Heart left ventricle (tissue), 16 donors: ENCODE measurements around the gene ORC5. TPM values are rescaled to one million over a fixed set of nuclear protein-coding genes. Genes with fewer than 3 reads are reported as not detected.
"Not testable (repeated sequence)": the region's sequence is repeated elsewhere in the genome, so short reads cannot be mapped to it uniquely, and the experiment has no call there.

Experiments used
- ATAC-seq, 4 donors: fragments of 200-7000 bp; cut with Tn5 transposase; one replicate each; pipeline ENCODE4 v1.9.1; 2020 to 2022; ENCODE audit warnings: moderate library complexity in 4 of 4, mild to moderate bottlenecking in 3 of 4, moderate number of reproducible peaks in 1 of 4
- DNase-seq, 5 donors: peaks; one replicate each; pipeline ENCODE4 v3.0.0-alpha.2; 2020
- H3K27ac ChIP-seq, 12 donors: fragments of 200-600 bp; sonication (generic) in 4 of 12; one replicate each; pipeline versions ENCODE4 v1.5.0 to v1.8.0; 2016 to 2022; ENCODE audit warnings: mild to moderate bottlenecking in 2 of 12
- H3K27me3 ChIP-seq, 9 donors: fragments of 200-600 bp; sonication (generic) in 2 of 9; one replicate each; pipeline versions ENCODE4 v1.5.1 to v1.8.0; 2016 to 2022; ENCODE audit warnings: mild to moderate bottlenecking in 3 of 9
- H3K36me3 ChIP-seq, 9 donors: fragments of 200-600 bp; sonication (generic) in 2 of 9; one replicate each; pipeline versions ENCODE4 v1.5.0 to v1.8.0; 2018 to 2022; ENCODE audit warnings: mild to moderate bottlenecking in 2 of 9
- H3K4me1 ChIP-seq, 12 donors: fragments of 200-600 bp; sonication (generic) in 4 of 12; one replicate each; pipeline versions ENCODE4 v1.5.0 to v1.8.0; 2016 to 2022; ENCODE audit warnings: mild to moderate bottlenecking in 3 of 12
- H3K4me3 ChIP-seq, 12 donors: fragments of 200-600 bp; sonication (generic) in 4 of 12; one replicate each; pipeline versions ENCODE4 v1.5.0 to v1.8.0; 2017 to 2022; ENCODE audit warnings: mild to moderate bottlenecking in 9 of 12, moderate library complexity in 4 of 12
- H3K9me3 ChIP-seq, 12 donors: fragments of 200-600 bp; sonication (generic) in 4 of 12; one replicate each; pipeline versions ENCODE4 v1.5.0 to v1.8.0; 2016 to 2022; ENCODE audit warnings: mild to moderate bottlenecking in 1 of 12
- POLR2A ChIP-seq, 2 donors: fragments of 450-650 bp; IDR thresholded peaks; one replicate each; pipeline ENCODE4 v1.6.1; 2017; ENCODE audit warnings: antibody characterized with exemption in 2 of 2, mild to moderate bottlenecking in 2 of 2, moderate library complexity in 2 of 2
- WGBS, 4 donors: extraction: QIAGEN DNeasy Blood & Tissue Kit in 2 of 4; methylation state at CpG; one replicate each; pipeline versions ENCODE4 v1.1.5 to v1.1.7; 2013 to 2018; 5-methylcytosine and 5-hydroxymethylcytosine counted together
- intact Hi-C, 10 donors: fragments of 100-400 bp; cut with DNase I; formaldehyde crosslinking; loops; one replicate each; pipeline versions ENCODE4 v1.11.1 to v1.14.2; 2022
- polyA plus RNA-seq, 2 donors: library from polyadenylated mRNA; stranded (reverse); fragments of 200-250 nt; gene quantifications; one replicate each; pipeline ENCODE4 v1.2.3, GENCODE V29; 2013
- total RNA-seq, 9 donors: library from RNA; depleted of rRNA in 2 of 9; stranded (reverse); fragments of >200 nt in 2 of 9; fragmentation: NEBNext Ultra II Directional in 3 of 9; extraction: Animal tissue kit (Norgen Biotek cat#: 25700) in 3 of 9; gene quantifications; one replicate each; pipeline versions ENCODE4 v1.1.0 to v1.2.4, GENCODE V29; 2016 to 2023
- TF ChIP-seq, protein P1 (sequence below), 12 donors: fragments of 200-600 bp; sonication (generic) in 4 of 12; IDR thresholded peaks; one replicate each; pipeline versions ENCODE4 v1.5.0 to v1.8.0; 2018 to 2022; ENCODE audit warnings: antibody characterized with exemption in 12 of 12, mild to moderate bottlenecking in 5 of 12
- donor health status: ischemic (EF 13 %, LVEDD 7.1; RV severe dilation, severe dysfunction).
- donor health status: healthy with polysubstance abuse.
- donor health status: DM: no; HTN: yes; CAD: no.
- donor health status: DM: no; HTN: no; CAD: no.
- donor health status: ischemic (EF 25% LVEDD 6.9; RV normal size, moderate dysfunction).
- donor health status: ischemic (EF 25% LVEDD 5.7; RV mildly dilated, moderate dysfunction).
- donor health status: healthy.
- donor health status: DM: yes; HTN: yes; CAD: no.
- donor health status: ischemic (EF 35%, LVEDD 5.7; RV mildly dilated, moderate dysfunction).
- donor health status: nonischemic (EF 11% LVEDD 7.7; RV severe dilation, severe dysfunction).
- donor health status: DM: yes; HTN: yes; CAD: no.
- donor health status: PGD.
- donor health status: ischemic (EF 29% LVEDD 5.4; RV normal size, mild dysfunction).
- donor health status: nonischemic (EF 23%, LVEDD 6.1; RV moderate dilation, normal function).

The ORC5 gene
- total and polyA plus RNA-seq, 11 donors = 2.4 to 11.2 (median 7.0) TPM

DNA sequence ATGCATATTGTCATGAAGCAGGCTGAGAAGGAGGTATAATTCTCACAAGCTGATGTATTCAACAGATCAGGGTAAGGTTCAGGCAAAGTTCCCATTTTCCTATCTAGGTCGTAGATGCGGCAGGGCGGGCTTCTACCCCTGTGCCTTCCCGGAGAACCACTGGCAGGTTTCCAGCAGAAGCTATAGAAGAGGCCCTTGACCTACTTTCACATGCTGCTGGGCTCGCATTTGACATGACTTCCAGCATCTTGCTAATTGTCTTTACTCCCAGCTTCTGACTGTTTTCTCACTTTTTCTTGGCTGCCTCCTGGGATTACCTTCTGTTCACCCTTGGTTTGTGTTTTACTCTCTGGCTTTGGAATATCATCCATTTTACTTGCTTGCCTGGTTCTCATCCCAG lies 32.6 kb upstream of the ORC5 start:
- no peak for DNase-seq
- ATAC-seq = no peak
- Histone ChIP-seq H3K4me1 (no peaks in the 10 kb centered on the region), H3K4me3 (no peak overlapping the region), H3K9me3 (no peaks in the 10 kb centered on the region), H3K27ac (no peak overlapping the region), H3K27me3 (peaks cover 0 to 8% (median 0%) of the 10 kb centered on the region in 9 donors), H3K36me3 (no peaks in the 10 kb centered on the region)
- intact Hi-C loops = no loop called here
- TF ChIP-seq, protein P1, sequence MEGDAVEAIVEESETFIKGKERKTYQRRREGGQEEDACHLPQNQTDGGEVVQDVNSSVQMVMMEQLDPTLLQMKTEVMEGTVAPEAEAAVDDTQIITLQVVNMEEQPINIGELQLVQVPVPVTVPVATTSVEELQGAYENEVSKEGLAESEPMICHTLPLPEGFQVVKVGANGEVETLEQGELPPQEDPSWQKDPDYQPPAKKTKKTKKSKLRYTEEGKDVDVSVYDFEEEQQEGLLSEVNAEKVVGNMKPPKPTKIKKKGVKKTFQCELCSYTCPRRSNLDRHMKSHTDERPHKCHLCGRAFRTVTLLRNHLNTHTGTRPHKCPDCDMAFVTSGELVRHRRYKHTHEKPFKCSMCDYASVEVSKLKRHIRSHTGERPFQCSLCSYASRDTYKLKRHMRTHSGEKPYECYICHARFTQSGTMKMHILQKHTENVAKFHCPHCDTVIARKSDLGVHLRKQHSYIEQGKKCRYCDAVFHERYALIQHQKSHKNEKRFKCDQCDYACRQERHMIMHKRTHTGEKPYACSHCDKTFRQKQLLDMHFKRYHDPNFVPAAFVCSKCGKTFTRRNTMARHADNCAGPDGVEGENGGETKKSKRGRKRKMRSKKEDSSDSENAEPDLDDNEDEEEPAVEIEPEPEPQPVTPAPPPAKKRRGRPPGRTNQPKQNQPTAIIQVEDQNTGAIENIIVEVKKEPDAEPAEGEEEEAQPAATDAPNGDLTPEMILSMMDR (IDR thresholded peaks at IDR 0.05) = no peak
- TF ChIP-seq POLR2A (IDR thresholded peaks at IDR 0.05) = no peak
- WGBS, 4 donors = 35 to 41% (median 39%) methylated on average over 5 of the region's 5 CpGs

GRCh38 chr7:104234990-104235389 lies 27.2 kb upstream of the ORC5 start:
- ATAC-seq, H3K9me3 ChIP-seq, H3K36me3 ChIP-seq, H3K4me1 ChIP-seq, H3K27ac ChIP-seq, H3K4me3 ChIP-seq, DNase-seq: not testable (repeated sequence)
- 35 to 82% (median 53%) methylated on average over 2 of the region's 2 CpGs for WGBS, 4 donors
- intact Hi-C loops = loop anchor here in 8 of 10 donors (5.0 to 10.0 kb wide), 4 partner anchors 60 to 682 kb away; no protein-coding TSS in a partner anchor
- H3K27me3 ChIP-seq = peaks cover 0 to 14% (median 4%) of the 10 kb centered on the region in 9 donors

DNA sequence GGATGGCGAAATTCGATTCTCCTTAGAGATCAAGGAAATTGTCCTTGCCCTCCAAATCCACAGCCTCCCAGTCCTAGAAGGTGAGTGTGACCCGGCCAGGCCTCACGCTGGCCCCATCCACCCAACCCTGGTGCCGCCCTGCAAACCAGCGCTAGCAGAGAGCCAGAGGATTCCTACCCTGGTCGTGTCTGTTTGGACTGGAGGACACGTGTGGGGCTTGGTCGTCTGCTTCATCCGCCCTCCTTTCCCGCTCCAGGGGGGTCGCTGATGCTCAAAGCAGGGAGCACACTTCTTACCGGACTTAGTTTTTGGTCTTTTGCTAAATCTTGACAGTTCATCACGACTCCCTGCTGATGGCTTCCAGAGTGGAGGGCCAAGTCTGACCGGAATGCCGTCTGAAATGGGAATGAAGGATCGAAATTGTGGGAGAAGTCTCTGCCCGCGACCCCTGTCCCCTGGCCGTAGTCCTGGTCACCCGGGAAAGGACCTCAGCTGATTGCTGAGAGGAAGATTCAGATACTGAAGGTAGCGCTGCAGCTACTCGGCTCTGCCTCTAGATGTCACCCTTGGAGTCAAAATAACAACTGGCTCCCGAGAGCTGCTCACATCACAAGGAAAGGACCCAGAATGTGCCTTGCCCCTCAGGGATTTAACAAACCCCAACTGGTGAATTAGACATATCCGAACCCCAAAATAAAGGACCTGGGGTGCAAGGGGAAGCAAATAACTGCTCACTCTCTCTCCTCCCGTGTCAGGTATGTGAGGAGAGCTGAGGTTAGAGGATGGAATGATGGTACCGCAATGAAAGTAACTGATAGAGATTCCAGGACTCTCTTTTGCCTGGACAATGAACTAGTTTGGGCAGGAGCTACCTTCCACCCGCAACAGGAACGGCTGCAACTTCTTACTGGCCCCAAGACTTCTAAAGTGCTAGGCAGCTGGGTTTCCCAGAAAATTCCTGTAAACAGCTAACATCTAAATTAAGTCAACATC lies 23.5 kb upstream of the ORC5 start:
- no peak for TF ChIP-seq POLR2A (IDR thresholded peaks at IDR 0.05)
- TF ChIP-seq, protein P1 (IDR thresholded peaks at IDR 0.05) = peak; percentile 65 to 85 (median 74)
- 20 to 33% (median 22%) methylated on average over 23 to 29 of the region's 29 CpGs for WGBS, 4 donors
- peaks cover 0 to 14% (median 4%) of the 10 kb centered on the region in 9 donors for H3K27me3 ChIP-seq
- no peak overlapping the region for H3K4me3 ChIP-seq
- H3K27ac ChIP-seq = no peak overlapping the region
- intact Hi-C loops = loop anchor here (2.0 to 10.0 kb wide), 7 partner anchors 57 to 686 kb away; no protein-coding TSS in a partner anchor
- H3K36me3 ChIP-seq = no peaks in the 10 kb centered on the region
- H3K9me3 ChIP-seq = no peaks in the 10 kb centered on the region
- ATAC-seq = peak; percentile 26 to 86 (median 68)
- H3K4me1 ChIP-seq = peaks cover 0 to 7% (median 0%) of the 10 kb centered on the region in 12 donors
- DNase-seq = peak in 3 of 5 donors; percentile 20 to 48 (median 32)

DNA sequence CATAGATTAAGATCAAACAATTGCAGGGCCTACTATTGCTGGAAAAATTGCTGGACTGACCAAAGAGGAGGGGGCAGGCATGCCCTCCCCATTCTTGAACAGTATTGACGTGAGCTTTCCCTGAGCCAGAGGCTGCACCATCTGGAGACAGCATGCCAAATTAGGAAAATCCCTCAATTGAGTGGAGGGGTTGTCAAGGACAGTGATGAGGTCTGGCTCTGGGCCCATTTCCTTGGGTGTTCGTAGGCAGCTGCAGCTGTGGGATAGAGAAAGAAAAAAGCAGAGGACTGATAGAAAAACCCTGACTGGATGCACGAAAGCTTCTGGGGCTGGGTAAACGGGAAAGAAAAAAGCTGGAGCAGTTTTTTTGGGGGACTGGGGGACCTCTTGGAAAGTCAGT lies 22.8 kb upstream of the ORC5 start:
- Histone ChIP-seq H3K9me3 (no peaks in the 10 kb centered on the region), H3K27me3 (peaks cover 0 to 14% (median 4%) of the 10 kb centered on the region in 9 donors), H3K27ac (no peak overlapping the region), H3K4me1 (peaks cover 0 to 7% (median 0%) of the 10 kb centered on the region in 12 donors), H3K36me3 (no peaks in the 10 kb centered on the region), H3K4me3 (no peak overlapping the region)
- ATAC-seq (no peak), DNase-seq (no peak)
- TF ChIP-seq, protein P1 (IDR thresholded peaks at IDR 0.05) = no peak
- no peak for TF ChIP-seq POLR2A (IDR thresholded peaks at IDR 0.05)
- intact Hi-C loops = loop anchor here (2.0 to 10.0 kb wide), 6 partner anchors 56 to 687 kb away; no protein-coding TSS in a partner anchor
- WGBS, 4 donors = 27 to 43% (median 39%) methylated on average over 4 of the region's 4 CpGs
